H1 (cell line): ENCODE data around the gene GALNT17. TPM values are rescaled to one million over a fixed set of nuclear protein-coding genes. Genes with fewer than 3 reads are reported as not detected.

Experiments
- CTCF ChIA-PET: fragments of 300-600 bp; sonication (Branson Sonifier 250); formaldehyde crosslinking; loops from one replicate; lab custom pipeline; 2021; ENCODE audit not compliant: partially characterized antibody; lab: Charles Lee
- POLR2A ChIA-PET: fragments of 300-600 bp; sonication (Branson Sonifier 250); formaldehyde crosslinking; loops from one replicate; lab custom pipeline; 2021; ENCODE audit warnings: inconsistent platforms; ENCODE audit not compliant: partially characterized antibody; lab: Charles Lee
- DNase-seq, 2 experiments: peaks; one replicate each; pipeline versions ENCODE4 v3.0.0 to v3.0.0-alpha.2; 2010 to 2022; ENCODE audit warnings: low spot score in 2 of 2, low read depth in 1 of 2, mixed read lengths in 1 of 2
- FAIRE-seq: peaks from 2 replicates; lab custom pipeline; 2011; peaks lifted over from hg19 to GRCh38; lab: Jason Lieb, UNC
- H2AFZ ChIP-seq: 2 replicates; pipeline ENCODE4 v1.8.1; 2012; ENCODE audit warnings: low read length, inconsistent platforms
- H2AK5ac ChIP-seq: 2 replicates; pipeline ENCODE4 v1.6.1; 2013; ENCODE audit warnings: low read depth, low read length
- H2BK120ac ChIP-seq: replicated peaks from 2 replicates; pipeline ENCODE3; 2013; ENCODE audit warnings: low read depth, low read length, inconsistent platforms
- H2BK12ac ChIP-seq: 2 replicates; pipeline ENCODE4 v1.6.1; 2013; ENCODE audit warnings: low read depth, low read length
- H2BK15ac ChIP-seq: 2 replicates; pipeline ENCODE4 v1.6.1; 2013; ENCODE audit warnings: low read length
- H2BK20ac ChIP-seq: 2 replicates; pipeline ENCODE4 v1.6.1; 2013; ENCODE audit warnings: low read length
- H2BK5ac ChIP-seq: 2 replicates; pipeline ENCODE4 v1.6.1; 2013; ENCODE audit warnings: low read depth, low read length
- H3K14ac ChIP-seq: 2 replicates; pipeline ENCODE4 v1.6.1; 2013; ENCODE audit warnings: inconsistent platforms; ENCODE audit not compliant: insufficient read length
- H3K18ac ChIP-seq: 2 replicates; pipeline ENCODE4 v1.6.1; 2013; ENCODE audit warnings: low read length; ENCODE audit errors: extremely low read depth
- H3K23ac ChIP-seq: 2 replicates; pipeline ENCODE4 v1.6.1; 2013; ENCODE audit warnings: inconsistent platforms; ENCODE audit not compliant: insufficient read length
- H3K23me2 ChIP-seq: 2 replicates; pipeline ENCODE4 v1.6.1; 2013; ENCODE audit warnings: low read depth, low read length
- H3K27ac ChIP-seq: 2 replicates; pipeline ENCODE4 v1.6.1; 2011; ENCODE audit warnings: low read depth, low read length, inconsistent platforms
- H3K27me3 ChIP-seq, 4 experiments: replicated peaks in 1 of 4; 1 replicate in 1 of 4; 2 replicates in 3 of 4; pipeline versions ENCODE4 v1.6.1 to v1.8.1; 2011 to 2013; ENCODE audit warnings: low read length in 3 of 4, mild to moderate bottlenecking in 3 of 4, inconsistent platforms in 2 of 4, mixed read lengths in 2 of 4, moderate library complexity in 1 of 4; ENCODE audit not compliant: control insufficient read depth in 3 of 4, insufficient read depth in 3 of 4; ENCODE audit errors: extremely low read depth in 1 of 4
- H3K36me3 ChIP-seq, 4 experiments: 2 replicates each; pipeline versions ENCODE4 v1.6.1 to v1.8.1; 2011 to 2013; ENCODE audit warnings: mild to moderate bottlenecking in 4 of 4, low read length in 3 of 4, moderate library complexity in 2 of 4, control low read depth in 1 of 4, inconsistent platforms in 1 of 4; ENCODE audit not compliant: insufficient read depth in 4 of 4, control insufficient read depth in 2 of 4
- H3K4ac ChIP-seq: replicated peaks from 2 replicates; pipeline ENCODE3; 2013; ENCODE audit warnings: low read length, low read depth, mixed read lengths, inconsistent platforms; ENCODE audit not compliant: insufficient read length
- H3K4me1 ChIP-seq, 4 experiments: replicated peaks in 1 of 4; 1 replicate in 1 of 4; 2 replicates in 3 of 4; pipeline versions ENCODE4 v1.6.1 to v1.8.1; 2011 to 2013; ENCODE audit warnings: low read length in 3 of 4, inconsistent platforms in 2 of 4, mixed read lengths in 1 of 4; ENCODE audit not compliant: insufficient read depth in 4 of 4, control insufficient read depth in 3 of 4
- H3K4me2 ChIP-seq, 2 experiments: 2 replicates each; pipeline versions ENCODE4 v1.6.1 to v1.8.1; 2011 to 2013; ENCODE audit warnings: low read depth in 2 of 2, low read length in 2 of 2, control low read depth in 1 of 2, inconsistent platforms in 1 of 2, mild to moderate bottlenecking in 1 of 2; ENCODE audit not compliant: insufficient read depth in 1 of 2
- H3K4me3 ChIP-seq, 4 experiments: fragments of 200-600, 300-600 bp in 1 of 4; sonication (generic), shearing (Covaris generic), sonication (Bioruptor Twin) in 1 of 4; 2 replicates each; pipeline versions ENCODE4 v1.5.1 to v1.8.1; 2011 to 2016; ENCODE audit warnings: low read length in 4 of 4, low read depth in 3 of 4, control low read depth in 2 of 4, inconsistent platforms in 2 of 4, mild to moderate bottlenecking in 2 of 4, mixed read lengths in 1 of 4, moderate library complexity in 1 of 4; ENCODE audit not compliant: insufficient read depth in 2 of 4; ENCODE audit errors: extremely low read depth in 1 of 4
- H3K56ac ChIP-seq: replicated peaks from 2 replicates; pipeline ENCODE3; 2013; ENCODE audit warnings: low read depth, mild to moderate bottlenecking, mixed read lengths, low read length, inconsistent platforms; ENCODE audit not compliant: insufficient read length
- H3K79me1 ChIP-seq: 2 replicates; pipeline ENCODE4 v1.6.1; 2013; ENCODE audit warnings: low read depth, low read length, control low read depth
- H3K79me2 ChIP-seq, 2 experiments: 2 replicates each; pipeline versions ENCODE4 v1.6.1 to v1.8.1; 2012 to 2013; ENCODE audit warnings: low read length in 2 of 2, mild to moderate bottlenecking in 2 of 2, inconsistent platforms in 1 of 2; ENCODE audit not compliant: insufficient read depth in 2 of 2, control insufficient read depth in 1 of 2
- H3K9ac ChIP-seq, 4 experiments: replicated peaks in 1 of 4; 1 replicate in 1 of 4; 2 replicates in 3 of 4; pipeline versions ENCODE4 v1.6.1 to v1.8.1; 2011 to 2013; ENCODE audit warnings: low read depth in 3 of 4, low read length in 3 of 4, control low read depth in 2 of 4, mild to moderate bottlenecking in 2 of 4, moderate library complexity in 2 of 4, inconsistent platforms in 1 of 4; ENCODE audit errors: extremely low read depth in 1 of 4
- H3K9me3 ChIP-seq, 2 experiments: 2 replicates each; pipeline versions ENCODE4 v1.6.1 to v1.8.1; 2012 to 2013; ENCODE audit warnings: mild to moderate bottlenecking in 2 of 2, moderate library complexity in 2 of 2, control low read depth in 1 of 2, inconsistent platforms in 1 of 2, low read depth in 1 of 2, low read length in 1 of 2, mixed read lengths in 1 of 2; ENCODE audit not compliant: insufficient read depth in 2 of 2
- H4K20me1 ChIP-seq, 2 experiments: replicated peaks in 1 of 2; 2 replicates each; pipeline versions ENCODE3 to v1.8.1; 2011 to 2013; ENCODE audit warnings: inconsistent platforms in 2 of 2, low read length in 2 of 2, mild to moderate bottlenecking in 1 of 2; ENCODE audit not compliant: insufficient read depth in 2 of 2, control insufficient read depth in 1 of 2
- H4K5ac ChIP-seq: 2 replicates; pipeline ENCODE4 v1.6.1; 2013; ENCODE audit warnings: low read length, low read depth, mixed read lengths, inconsistent platforms; ENCODE audit not compliant: insufficient read length
- H4K8ac ChIP-seq: 2 replicates; pipeline ENCODE4 v1.8.0; 2013; ENCODE audit warnings: mild to moderate bottlenecking, moderate library complexity, low read length, inconsistent platforms; ENCODE audit not compliant: insufficient read depth; ENCODE audit errors: extremely low read depth
- H4K91ac ChIP-seq: replicated peaks from 2 replicates; pipeline ENCODE3; 2013; ENCODE audit warnings: low read length, mixed read lengths, inconsistent platforms; ENCODE audit not compliant: insufficient read length
- CREB1 ChIP-seq: IDR thresholded peaks from 2 replicates; pipeline ENCODE4 v1.6.1; 2012; ENCODE audit warnings: inconsistent platforms
- GTF2F1 ChIP-seq: IDR thresholded peaks from 2 replicates; pipeline ENCODE4 v1.6.1; 2012; ENCODE audit warnings: low read depth, low read length, improper control_type of control experiment, borderline replicate concordance
- RAD21 ChIP-seq, 2 experiments: IDR thresholded peaks in 1 of 2; conservative IDR thresholded peaks in 1 of 2; 2 replicates each; pipeline ENCODE4 v1.6.1; 2011; ENCODE audit warnings: low read depth in 2 of 2, low read length in 2 of 2, improper control_type of control experiment in 1 of 2, inconsistent platforms in 1 of 2, mild to moderate bottlenecking in 1 of 2, moderate library complexity in 1 of 2
- SUZ12 ChIP-seq: fragments of 200-600 bp; sonication (generic); IDR thresholded peaks from 2 replicates; pipeline ENCODE4 v1.6.1; 2012; ENCODE audit warnings: mild to moderate bottlenecking, inconsistent platforms, low read length, moderate library complexity, mixed read lengths
- WGBS, 2 experiments: shearing (Covaris generic) in 1 of 2; methylation state at CpG; one replicate each; pipeline versions ENCODE4 v1.1.6 to v1.1.7; 2013 to 2015; ENCODE audit warnings: low lambda C conversion rate in 2 of 2, mixed read lengths in 2 of 2, inconsistent platforms in 1 of 2, low coverage in 1 of 2, missing lambda C conversion rate in 1 of 2; ENCODE audit not compliant: insufficient replicate concordance in 2 of 2, insufficient coverage in 1 of 2, insufficient read length in 1 of 2; ENCODE audit errors: extremely low coverage in 1 of 2, missing lambda C conversion rate in 1 of 2; 5-methylcytosine and 5-hydroxymethylcytosine counted together
- polyA plus RNA-seq, 7 experiments: library from polyadenylated mRNA; depleted of rRNA in 3 of 7; stranded (reverse) in 5 of 7; unstranded in 2 of 7; fragments of >200 nt in 5 of 7; fragments of 200-250 nt in 2 of 7; gene quantifications; 1 replicate in 5 of 7; 2 replicates in 1 of 7; 4 replicates in 1 of 7; pipeline versions ENCODE4 v1.2.1 to v1.2.3, GENCODE V29; 2011 to 2013; ENCODE audit warnings: missing spikeins in 2 of 7, mixed read lengths in 2 of 7
- total RNA-seq: library from RNA; stranded (reverse); fragmentation: NEBNext Ultra II Directional; extraction: Animal tissue kit (Norgen Biotek cat#: 25700); gene quantifications from 2 replicates; pipeline ENCODE4 v1.2.1, GENCODE V29; 2021

Gene GALNT17
- total and polyA plus RNA-seq, 2 of the 8 experiments (the other 6 are each of a cell fraction or from before 2014, with no cell fraction given), result 37.7 to 47.0 TPM

- FAIRE-seq (no peak), DNase-seq (no peak)
- whole genome bisulfite sequencing, 2 experiments, result 83% methylated on average over 4 of the region's 4 CpGs; no CpG with 5 or more reads in 1 of the 2 experiments
- no peak overlapping the region for H2BK5ac ChIP-seq
- no peak overlapping the region for H2BK20ac ChIP-seq
- H2BK120ac ChIP-seq, result no peak overlapping the region
- peaks cover 0 to 3% (median under 1%) of the 10 kb centered on the region in 4 experiments; a peak in 4 of 7 replicates for H3K4me1 ChIP-seq
- no peak overlapping the region for H3K56ac ChIP-seq
- H3K4me3 ChIP-seq, result no peak overlapping the region
- no peak overlapping the region for H4K91ac ChIP-seq
- no peak overlapping the region for H3K4ac ChIP-seq
- peaks cover 0 to 84% of the 10 kb centered on the region in 2 experiments; a peak in 3 of 4 replicates for H3K79me2 ChIP-seq
- H3K9me3 ChIP-seq, result no peaks in the 10 kb centered on the region
- no peak overlapping the region for H2AFZ ChIP-seq
- H4K20me1 ChIP-seq, result peaks cover 0 to 4% of the 10 kb centered on the region in 2 experiments
- no peak overlapping the region for H2BK15ac ChIP-seq
- H4K5ac ChIP-seq, result no peak overlapping the region
- H3K9ac ChIP-seq, result no peak overlapping the region
- H4K8ac ChIP-seq, result no peak overlapping the region
- H2AK5ac ChIP-seq, result no peak overlapping the region
- no peak overlapping the region for H3K18ac ChIP-seq
- no peaks in the 10 kb centered on the region; a peak in 1 of 8 replicates for H3K36me3 ChIP-seq
- H3K14ac ChIP-seq, result no peak overlapping the region
- CTCF ChIA-PET, result interaction anchor here (0.7 to 1.1 kb wide), 3 partner anchors 17 to 353 kb away, joined by 3 to 4 read pairs (median 4); no protein-coding TSS in a partner anchor
- H3K79me1 ChIP-seq, result peaks cover 17% of the 10 kb centered on the region
- no peaks in the 10 kb centered on the region for H3K23me2 ChIP-seq
- H3K27ac ChIP-seq, result no peak overlapping the region
- POLR2A ChIA-PET, result no interaction called here
- H3K23ac ChIP-seq, result no peak overlapping the region
- no peaks in the 10 kb centered on the region for H3K27me3 ChIP-seq
- H2BK12ac ChIP-seq, result no peak overlapping the region
- H3K4me2 ChIP-seq, result no peak overlapping the region
- no peak for TF ChIP-seq GTF2F1
- TF ChIP-seq RAD21 (IDR thresholded peaks at IDR 0.05 in 1 of 2, conservative IDR thresholded peaks at IDR 0.05 in 1 of 2; ENCODE audit: low read depth in 2 of 2, low read length in 2 of 2), result no peak
- TF ChIP-seq CREB1, result no peak
- TF ChIP-seq SUZ12, result no peak
Observed at GRCh38 chr7:71182438-71182935, 50.5 kb downstream of the GALNT17 start.
